Fibroblast of peridontal ligament (primary cell): Measurements from ENCODE around the gene ZSCAN23.
A peak's percentile ranks its signal among the peaks of the same experiment; 100 is the strongest.
"Not testable (repeated sequence)": the region's sequence is repeated elsewhere in the genome, so short reads cannot be mapped to it uniquely, and the experiment has no call there.

Experiments
- DNase-seq: peaks from one replicate; pipeline ENCODE4 v3.0.0-alpha.2; 2010; ENCODE audit errors: extremely low read depth

The ZSCAN23 gene

GRCh38 chr6:28442586-28442985 lies 705 bp downstream of the ZSCAN23 start:
- no peak for DNase-seq

- no peak for DNase-seq
These were observed 6.9 kb downstream of the ZSCAN23 start for GRCh38 chr6:28436404-28436803.

GRCh38 chr6:28433119-28433518 lies 10.2 kb downstream of the ZSCAN23 start:
- DNase-seq: no peak

GRCh38 chr6:28429781-28430180 lies 13.5 kb downstream of the ZSCAN23 start:
- no peak for DNase-seq

- no peak for DNase-seq
These were observed 17.2 kb downstream of the ZSCAN23 start for GRCh38 chr6:28425944-28426541.

GRCh38 chr6:28424163-28424562 lies 19.1 kb downstream of the ZSCAN23 start:
- no peak for DNase-seq

GRCh38 chr6:28423546-28423945 lies 19.7 kb downstream of the ZSCAN23 start:
- no peak for DNase-seq

GRCh38 chr6:28413681-28414080 lies 29.6 kb downstream of the ZSCAN23 start:
- DNase-seq: no peak

- no peak for DNase-seq
These were observed 32.5 kb downstream of the ZSCAN23 start for GRCh38 chr6:28410767-28411166.

GRCh38 chr6:28408076-28408802 lies 35.1 kb downstream of the ZSCAN23 start:
- DNase-seq: peak; percentile 17

- no peak for DNase-seq
These were observed 35.9 kb downstream of the ZSCAN23 start for GRCh38 chr6:28407401-28407800.

- not testable (repeated sequence) for DNase-seq
These were observed 39.4 kb downstream of the ZSCAN23 start for GRCh38 chr6:28403923-28404322.

GRCh38 chr6:28402197-28402596 lies 41.1 kb downstream of the ZSCAN23 start:
- DNase-seq: no peak

- DNase-seq: peak; percentile 70
These were observed 42.1 kb downstream of the ZSCAN23 start for GRCh38 chr6:28401172-28401571.

GRCh38 chr6:28400122-28400451 lies 43.2 kb downstream of the ZSCAN23 start:
- no peak for DNase-seq

- peak; percentile 92 for DNase-seq
These were observed 43.8 kb downstream of the ZSCAN23 start, which contains the start of gene ZSCAN12 for GRCh38 chr6:28399350-28400121. Gene ZSCAN12, minus strand, starts transcription at chr6:28399747. Its CDS starts 1,342 bp downstream, at chr6:28398405.

- no peak for DNase-seq
These were observed 47.4 kb downstream of the ZSCAN23 start for GRCh38 chr6:28395918-28396317.

- peak; percentile 31 for DNase-seq
These were observed 49.2 kb downstream of the ZSCAN23 start for GRCh38 chr6:28393912-28394662.

- DNase-seq: no peak
These were observed 52.6 kb downstream of the ZSCAN23 start for GRCh38 chr6:28390688-28391087.

- DNase-seq: no peak
These were observed 59.2 kb downstream of the ZSCAN23 start for GRCh38 chr6:28384143-28384533.

- peak; percentile 92 for DNase-seq
These were observed 59.8 kb downstream of the ZSCAN23 start for GRCh38 chr6:28383235-28384142.
